Muscle of back (tissue), 11 donors: Measurements from ENCODE around the gene CCSER1. TPM values are rescaled to one million over a fixed set of nuclear protein-coding genes. Genes with fewer than 3 reads are reported as not detected.
"Not testable (repeated sequence)": the region's sequence is repeated elsewhere in the genome, so short reads cannot be mapped to it uniquely, and the experiment has no call there.

ENCODE experiments used
- DNase-seq, 3 donors: peaks; one replicate each; pipeline versions ENCODE4 v3.0.0 to v3.0.0-alpha.2; 2013
- polyA plus RNA-seq, 10 donors: library from polyadenylated mRNA; unstranded; fragments of 120-200 nt; gene quantifications; one replicate each; pipeline ENCODE4 v1.2.1, GENCODE V29; 2013; ENCODE audit not compliant: insufficient read length in 10 of 10

Gene CCSER1
- polyA plus RNA-seq, 10 donors, result 0.20 to 0.86 (median 0.41) TPM

- DNase-seq, result no peak
Observed at GRCh38 chr4:91057871-91058270, 930.7 kb downstream of the CCSER1 start.

- DNase-seq, result no peak
Observed at GRCh38 chr4:91058345-91058744, 931.2 kb downstream of the CCSER1 start.

GRCh38 chr4:91064157-91064853 lies 937.1 kb downstream of the CCSER1 start:
- peak; percentile 30 to 64 (median 46) for DNase-seq

GRCh38 chr4:91065117-91065516 lies 937.9 kb downstream of the CCSER1 start:
- no peak for DNase-seq

- no peak for DNase-seq
Observed at GRCh38 chr4:91070736-91071135, 943.5 kb downstream of the CCSER1 start.

- no peak for DNase-seq
Observed at GRCh38 chr4:91076147-91076546, 949.0 kb downstream of the CCSER1 start.

GRCh38 chr4:91085961-91086360 lies 958.8 kb downstream of the CCSER1 start:
- DNase-seq, result no peak

- DNase-seq, result no peak
Observed at GRCh38 chr4:91087743-91088142, 960.5 kb downstream of the CCSER1 start.

- no peak for DNase-seq
Observed at GRCh38 chr4:91089178-91089577, 962.0 kb downstream of the CCSER1 start.

GRCh38 chr4:91092398-91092980 lies 965.3 kb downstream of the CCSER1 start:
- DNase-seq, result no peak

GRCh38 chr4:91094220-91094619 lies 967.0 kb downstream of the CCSER1 start:
- DNase-seq, result not testable (repeated sequence)

GRCh38 chr4:91099666-91100065 lies 972.5 kb downstream of the CCSER1 start:
- DNase-seq, result no peak

- no peak for DNase-seq
Observed at GRCh38 chr4:91108751-91109150, 981.6 kb downstream of the CCSER1 start.

- no peak for DNase-seq
Observed at GRCh38 chr4:91111556-91111955, 984.4 kb downstream of the CCSER1 start.

- peak; percentile 5 to 23 (median 7) for DNase-seq
Observed at GRCh38 chr4:91113130-91113706, 986.0 kb downstream of the CCSER1 start.

- DNase-seq, result no peak
Observed at GRCh38 chr4:91114386-91114785, 987.2 kb downstream of the CCSER1 start.

- DNase-seq, result no peak
Observed at GRCh38 chr4:91116861-91117260, 989.7 kb downstream of the CCSER1 start.

- DNase-seq, result no peak
Observed at GRCh38 chr4:91118597-91118996, 991.4 kb downstream of the CCSER1 start.

- DNase-seq, result no peak
Observed at GRCh38 chr4:91123742-91124141, 996.5 kb downstream of the CCSER1 start.

- no peak for DNase-seq
Observed at GRCh38 chr4:91127192-91127591, 1000.0 kb downstream of the CCSER1 start.

GRCh38 chr4:91127831-91128230 lies 1000.6 kb downstream of the CCSER1 start:
- no peak for DNase-seq

- no peak for DNase-seq
Observed at GRCh38 chr4:91128519-91128918, 1001.3 kb downstream of the CCSER1 start.

- no peak for DNase-seq
Observed at GRCh38 chr4:91147067-91147466, 1019.9 kb downstream of the CCSER1 start.
